ENCODE data around the gene FYCO1. TPM values are rescaled to one million over a fixed set of nuclear protein-coding genes. Genes with fewer than 3 reads are reported as not detected.

Gene FYCO1
- total and polyA plus RNA-seq, 2 of the 8 experiments (the other 6 are each of a cell fraction or from before 2014, with no cell fraction given): 4.8 to 10.8 TPM

GRCh38 chr3:45964139-45964538, 31.5 kb downstream of the FYCO1 start:
- Histone ChIP-seq H3K18ac (ENCODE audit: extremely low read depth, low read length) (no peak overlapping the region), H3K4ac (replicated peaks; ENCODE audit: insufficient read length, low read depth, low read length) (no peak overlapping the region), H2BK20ac (ENCODE audit: low read length) (no peak overlapping the region), H4K91ac (replicated peaks; ENCODE audit: insufficient read length, low read length) (no peak overlapping the region), H2BK120ac (replicated peaks; ENCODE audit: low read depth, low read length) (no peak overlapping the region), H4K5ac (ENCODE audit: insufficient read length, low read depth, low read length) (no peak overlapping the region), H2AK5ac (ENCODE audit: low read depth, low read length) (no peak overlapping the region), H4K8ac (ENCODE audit: extremely low read depth, insufficient read depth, low read length) (no peak overlapping the region), H2BK5ac (ENCODE audit: low read depth, low read length) (no peak overlapping the region), H2AFZ (ENCODE audit: low read length) (no peak overlapping the region), H3K14ac (ENCODE audit: insufficient read length) (no peak overlapping the region), H3K4me1 (replicated peaks in 1 of 4; ENCODE audit: control insufficient read depth in 3 of 4, insufficient read depth in 4 of 4, low read length in 3 of 4) (no peaks in the 10 kb centered on the region), H3K27me3 (replicated peaks in 1 of 4; ENCODE audit: control insufficient read depth in 3 of 4, extremely low read depth in 1 of 4, insufficient read depth in 3 of 4, low read length in 3 of 4) (no peaks in the 10 kb centered on the region), H4K20me1 (replicated peaks in 1 of 2; ENCODE audit: control insufficient read depth in 1 of 2, insufficient read depth in 2 of 2, low read length in 2 of 2) (peaks cover 4 to 12% of the 10 kb centered on the region in 2 experiments), H3K23me2 (ENCODE audit: low read depth, low read length) (no peaks in the 10 kb centered on the region), H3K79me2 (ENCODE audit: control insufficient read depth in 1 of 2, insufficient read depth in 2 of 2, low read length in 2 of 2) (no peaks in the 10 kb centered on the region), H3K56ac (replicated peaks; ENCODE audit: insufficient read length, low read depth, low read length) (no peak overlapping the region), H3K23ac (ENCODE audit: insufficient read length) (no peak overlapping the region), H3K9me3 (ENCODE audit: insufficient read depth in 2 of 2, low read depth in 1 of 2, low read length in 1 of 2) (no peaks in the 10 kb centered on the region), H3K79me1 (ENCODE audit: low read depth, low read length) (no peaks in the 10 kb centered on the region), H3K27ac (ENCODE audit: low read depth, low read length) (no peak overlapping the region), H3K4me3 (ENCODE audit: extremely low read depth in 1 of 4, insufficient read depth in 2 of 4, low read depth in 3 of 4, low read length in 4 of 4) (no peak overlapping the region), H3K9ac (replicated peaks in 1 of 4; ENCODE audit: extremely low read depth in 1 of 4, low read depth in 3 of 4, low read length in 3 of 4) (no peak overlapping the region), H3K36me3 (ENCODE audit: control insufficient read depth in 2 of 4, insufficient read depth in 4 of 4, low read length in 3 of 4) (peaks cover 26 to 75% (median 67%) of the 10 kb centered on the region in 4 experiments), H3K4me2 (ENCODE audit: insufficient read depth in 1 of 2, low read depth in 2 of 2, low read length in 2 of 2) (no peak overlapping the region), H2BK15ac (ENCODE audit: low read length) (no peak overlapping the region), H2BK12ac (ENCODE audit: low read depth, low read length) (no peak overlapping the region)
- FAIRE-seq (no peak), DNase-seq (ENCODE audit: low read depth in 1 of 2, low spot score in 2 of 2) (no peak)
- TF ChIP-seq MAFK (IDR thresholded peaks at IDR 0.05; ENCODE audit: low read depth, low read length) (no peak), ATF2 (IDR thresholded peaks at IDR 0.05; ENCODE audit: low read length) (no peak), BACH1 (IDR thresholded peaks at IDR 0.05; ENCODE audit: low read length) (no peak), SAP30 (IDR thresholded peaks at IDR 0.05; ENCODE audit: insufficient read depth, insufficient replicate concordance, low read length) (no peak), KDM1A (IDR thresholded peaks at IDR 0.05; ENCODE audit: borderline replicate concordance, low read length) (no peak)
- POLR2A ChIA-PET (ENCODE audit: partially characterized antibody): no interaction called here
- WGBS, 2 experiments (ENCODE audit: extremely low coverage in 1 of 2, insufficient coverage in 1 of 2, insufficient read length in 1 of 2, insufficient replicate concordance in 2 of 2, low coverage in 1 of 2, low lambda C conversion rate in 2 of 2, missing lambda C conversion rate in 1 of 2): 90% methylated on average over 8 of the region's 8 CpGs; no CpG with 5 or more reads in 1 of the 2 experiments
- CTCF ChIA-PET (ENCODE audit: partially characterized antibody): interaction anchor here (0.8 to 5.0 kb wide), 5 partner anchors 9 to 114 kb away, joined by 3 to 30 read pairs (median 4); no protein-coding TSS in a partner anchor
